IMR-90 (cell line): ENCODE measurements around the gene DNAH6. TPM values are rescaled to one million over a fixed set of nuclear protein-coding genes. Genes with fewer than 3 reads are reported as not detected.

Experiments used
- ATAC-seq: fragments of 200-7000 bp; cut with Tn5 transposase; 2 replicates; pipeline ENCODE4 v1.9.1; 2020; ENCODE audit warnings: low read depth, mild to moderate bottlenecking, moderate library complexity
- BruUV-seq: library from RNA; stranded (reverse); fragments of 400-500 nt; replicated peaks from 2 replicates; lab custom pipeline; 2021; lab: Mats Ljungman, UMichigan
- CTCF ChIA-PET: fragments of 300-600 bp; formaldehyde crosslinking; extraction: SDS; loops from one replicate; lab custom pipeline; 2021; ENCODE audit warnings: antibody characterized with exemption; lab: Yijun Ruan, JAX
- POLR2A ChIA-PET: fragments of 300-600 bp; sonication (Branson Sonifier 250); formaldehyde crosslinking; loops from one replicate; lab custom pipeline; 2022; ENCODE audit warnings: antibody characterized with exemption; ENCODE audit not compliant: unreplicated experiment; lab: Charles Lee
- DNase-seq: peaks from one replicate; pipeline ENCODE4 v3.0.0; 2013
- H2AFZ ChIP-seq: replicated peaks from 2 replicates; pipeline ENCODE3; 2013; ENCODE audit warnings: low read length, mild to moderate bottlenecking; ENCODE audit not compliant: poor library complexity
- H2AK5ac ChIP-seq: 2 replicates; pipeline ENCODE4 v1.6.1; 2013; ENCODE audit warnings: low read depth, low read length, inconsistent platforms
- H2AK9ac ChIP-seq: replicated peaks from 2 replicates; pipeline ENCODE3; 2013; ENCODE audit warnings: mild to moderate bottlenecking, low read depth, low read length, moderate library complexity; ENCODE audit not compliant: poor library complexity
- H2BK120ac ChIP-seq: 2 replicates; pipeline ENCODE4 v1.6.1; 2013; ENCODE audit warnings: low read depth, low read length, inconsistent platforms
- H2BK15ac ChIP-seq: 3 replicates; pipeline ENCODE4 v1.6.1; 2013; ENCODE audit warnings: low read depth, low read length, inconsistent platforms
- H2BK20ac ChIP-seq: 2 replicates; pipeline ENCODE4 v1.6.1; 2013; ENCODE audit warnings: low read depth, mild to moderate bottlenecking, inconsistent platforms, low read length, moderate library complexity
- H2BK5ac ChIP-seq: 2 replicates; pipeline ENCODE4 v1.6.1; 2013; ENCODE audit warnings: mild to moderate bottlenecking, low read depth, low read length, inconsistent platforms; ENCODE audit not compliant: poor library complexity, severe bottlenecking
- H3K14ac ChIP-seq: replicated peaks from 2 replicates; pipeline ENCODE4 v1.6.1; 2013; ENCODE audit warnings: low read depth, low read length, inconsistent platforms
- H3K18ac ChIP-seq: 2 replicates; pipeline ENCODE4 v1.6.1; 2013; ENCODE audit warnings: low read depth, low read length, control low read depth
- H3K23ac ChIP-seq: 2 replicates; pipeline ENCODE4 v1.6.1; 2013; ENCODE audit warnings: low read depth, low read length, inconsistent platforms
- H3K27ac ChIP-seq: 2 replicates; pipeline ENCODE4 v1.5.1; 2013; ENCODE audit warnings: mild to moderate bottlenecking, control low read depth, low read length; ENCODE audit not compliant: insufficient read depth
- H3K27me3 ChIP-seq: 2 replicates; pipeline ENCODE4 v1.6.1; 2013; ENCODE audit warnings: low read length; ENCODE audit not compliant: control insufficient read depth, insufficient read depth
- H3K36me3 ChIP-seq: 2 replicates; pipeline ENCODE4 v1.6.1; 2013; ENCODE audit warnings: low read length, mixed read lengths; ENCODE audit not compliant: control insufficient read depth, insufficient read depth
- H3K4ac ChIP-seq: 2 replicates; pipeline ENCODE4 v1.6.1; 2013; ENCODE audit warnings: low read depth, low read length, inconsistent platforms
- H3K4me1 ChIP-seq: 2 replicates; pipeline ENCODE4 v1.6.1; 2013; ENCODE audit warnings: low read length, mixed read lengths; ENCODE audit not compliant: control insufficient read depth, insufficient read depth
- H3K4me2 ChIP-seq: 2 replicates; pipeline ENCODE4 v1.6.1; 2013; ENCODE audit warnings: low read depth, mild to moderate bottlenecking, control low read depth, low read length, moderate library complexity
- H3K4me3 ChIP-seq: 2 replicates; pipeline ENCODE4 v1.5.1; 2013; ENCODE audit warnings: low read depth, mild to moderate bottlenecking, control low read depth, low read length, moderate library complexity; ENCODE audit not compliant: insufficient read depth
- H3K56ac ChIP-seq: 2 replicates; pipeline ENCODE4 v1.6.1; 2013; ENCODE audit warnings: low read length, inconsistent platforms; ENCODE audit not compliant: insufficient read depth; ENCODE audit errors: extremely low read depth
- H3K79me1 ChIP-seq, 2 experiments: 2 replicates each; pipeline ENCODE4 v1.6.1; 2013; ENCODE audit warnings: low read length in 2 of 2, inconsistent platforms in 1 of 2, low read depth in 1 of 2
- H3K9ac ChIP-seq: 2 replicates; pipeline ENCODE4 v1.6.1; 2013; ENCODE audit warnings: low read depth, low read length, control low read depth
- H3K9me1 ChIP-seq: 2 replicates; pipeline ENCODE4 v1.6.1; 2013; ENCODE audit warnings: low read length, inconsistent platforms; ENCODE audit not compliant: insufficient read depth
- H3K9me3 ChIP-seq: 2 replicates; pipeline ENCODE4 v1.6.1; 2013; ENCODE audit warnings: low read length; ENCODE audit not compliant: control insufficient read depth, insufficient read depth
- H4K20me1 ChIP-seq: 2 replicates; pipeline ENCODE4 v1.6.1; 2013; ENCODE audit warnings: low read length, inconsistent platforms; ENCODE audit not compliant: insufficient read depth
- H4K5ac ChIP-seq: 2 replicates; pipeline ENCODE4 v1.6.1; 2013; ENCODE audit warnings: mild to moderate bottlenecking, low read depth, low read length, control low read depth
- H4K8ac ChIP-seq, 2 experiments: 2 replicates each; pipeline ENCODE4 v1.6.1; 2013; ENCODE audit warnings: low read depth in 2 of 2, low read length in 2 of 2, control low read depth in 1 of 2, inconsistent platforms in 1 of 2
- H4K91ac ChIP-seq: 2 replicates; pipeline ENCODE4 v1.6.1; 2013; ENCODE audit warnings: low read depth, low read length, inconsistent platforms; ENCODE audit not compliant: insufficient read depth
- BHLHE40 ChIP-seq: fragments of 150-350 bp; IDR thresholded peaks from 2 replicates; pipeline ENCODE4 v1.6.1; 2016; ENCODE audit warnings: mild to moderate bottlenecking, low read depth, low read length
- CEBPB ChIP-seq: IDR thresholded peaks from 2 replicates; pipeline ENCODE4 v1.6.1; 2012; ENCODE audit warnings: low read depth, low read length, improper control_type of control experiment
- CHD1 ChIP-seq: IDR thresholded peaks from 2 replicates; pipeline ENCODE4 v1.6.1; 2012; ENCODE audit warnings: low read depth, low read length, improper control_type of control experiment
- FOS ChIP-seq: fragments of 150-350 bp; IDR thresholded peaks from 2 replicates; pipeline ENCODE4 v1.6.1; 2016; ENCODE audit warnings: low read depth, low read length
- MAFK ChIP-seq: IDR thresholded peaks from 2 replicates; pipeline ENCODE4 v1.6.1; 2012; ENCODE audit warnings: low read depth, low read length, improper control_type of control experiment
- MAZ ChIP-seq: IDR thresholded peaks from 2 replicates; pipeline ENCODE4 v1.6.1; 2012; ENCODE audit warnings: low read depth, mild to moderate bottlenecking, low read length, improper control_type of control experiment, moderate library complexity, borderline replicate concordance
- MXI1 ChIP-seq: IDR thresholded peaks from 2 replicates; pipeline ENCODE4 v1.6.1; 2012; ENCODE audit warnings: low read depth, mild to moderate bottlenecking, low read length, moderate library complexity, borderline replicate concordance
- NFE2L2 ChIP-seq: fragments of 150-350 bp; IDR thresholded peaks from 2 replicates; pipeline ENCODE4 v1.6.1; 2016; ENCODE audit warnings: low read depth, mild to moderate bottlenecking, low read length
- POLR2A ChIP-seq: IDR thresholded peaks from 2 replicates; pipeline ENCODE4 v1.6.1; 2012; ENCODE audit warnings: mild to moderate bottlenecking, low read depth, low read length
- RAD21 ChIP-seq: IDR thresholded peaks from 2 replicates; pipeline ENCODE4 v1.6.1; 2012; ENCODE audit warnings: low read length, improper control_type of control experiment
- RCOR1 ChIP-seq: IDR thresholded peaks from 2 replicates; pipeline ENCODE4 v1.6.1; 2012; ENCODE audit warnings: mild to moderate bottlenecking, low read length, improper control_type of control experiment; ENCODE audit not compliant: insufficient replicate concordance
- RFX5 ChIP-seq: IDR thresholded peaks from 2 replicates; pipeline ENCODE4 v1.8.0; 2012; ENCODE audit warnings: low read depth, mild to moderate bottlenecking, low read length, moderate library complexity
- SMC3 ChIP-seq: fragments of 150-350 bp; IDR thresholded peaks from 2 replicates; pipeline ENCODE4 v1.6.1; 2016; ENCODE audit warnings: low read depth, mild to moderate bottlenecking, antibody characterized with exemption, low read length, moderate library complexity
- WGBS, 2 experiments: methylation state at CpG; one replicate each; pipeline versions ENCODE4 v1.1.5 to v1.1.7; 2013; ENCODE audit warnings: missing lambda C conversion rate in 2 of 2; ENCODE audit not compliant: insufficient read length in 1 of 2; ENCODE audit errors: extremely low coverage in 2 of 2; 5-methylcytosine and 5-hydroxymethylcytosine counted together
- dilution Hi-C: fragments of 300-500 bp; cut with HindIII; formaldehyde crosslinking; loops from one replicate; pipeline ENCODE4 v1.14.3; 2018; ENCODE audit warnings: low sequenced_read_pairs; ENCODE audit not compliant: unreplicated experiment
- in situ Hi-C: fragments of 300-500 bp; cut with MboI; formaldehyde crosslinking; loops from 3 replicates; pipeline ENCODE4 v1.14.3; 2019; ENCODE audit warnings: low sequenced_read_pairs, inconsistent platforms, mixed read lengths
- intact Hi-C: fragments of 100-400 bp; cut with micrococcal nuclease; formaldehyde crosslinking; loops from 2 replicates; pipeline ENCODE4 v1.10.0; 2022
- polyA plus RNA-seq, 3 experiments: library from polyadenylated mRNA; depleted of rRNA; stranded (reverse); fragments of >200 nt; gene quantifications; 2 replicates each; pipeline ENCODE4 v1.2.3, GENCODE V29; 2012; ENCODE audit warnings: low replicate concordance in 1 of 3
- total RNA-seq: library from RNA; depleted of rRNA; stranded (reverse); fragments of >200 nt; gene quantifications from 2 replicates; pipeline ENCODE4 v1.2.3, GENCODE V29; 2012
- TF ChIP-seq, protein P1 (sequence below): conservative IDR thresholded peaks from 2 replicates; pipeline ENCODE4 v1.5.1; 2012; ENCODE audit warnings: mild to moderate bottlenecking, low read depth, low read length, improper control_type of control experiment
- TF ChIP-seq, protein P2 (sequence below): fragments of 150-350 bp; IDR thresholded peaks from 2 replicates; pipeline ENCODE4 v1.6.1; 2016; ENCODE audit warnings: low read depth, mild to moderate bottlenecking, low read length, moderate library complexity, borderline replicate concordance
- TF ChIP-seq, protein P3 (sequence below): fragments of 150-350 bp; IDR thresholded peaks from 2 replicates; pipeline ENCODE4 v1.6.1; 2017; ENCODE audit warnings: mild to moderate bottlenecking, antibody characterized with exemption, low read length, low read depth

Gene DNAH6
- total and polyA plus RNA-seq, 2 of the 4 experiments (the other 2 are of a cell fraction) = under 0.01 to 0.07 TPM

DNA sequence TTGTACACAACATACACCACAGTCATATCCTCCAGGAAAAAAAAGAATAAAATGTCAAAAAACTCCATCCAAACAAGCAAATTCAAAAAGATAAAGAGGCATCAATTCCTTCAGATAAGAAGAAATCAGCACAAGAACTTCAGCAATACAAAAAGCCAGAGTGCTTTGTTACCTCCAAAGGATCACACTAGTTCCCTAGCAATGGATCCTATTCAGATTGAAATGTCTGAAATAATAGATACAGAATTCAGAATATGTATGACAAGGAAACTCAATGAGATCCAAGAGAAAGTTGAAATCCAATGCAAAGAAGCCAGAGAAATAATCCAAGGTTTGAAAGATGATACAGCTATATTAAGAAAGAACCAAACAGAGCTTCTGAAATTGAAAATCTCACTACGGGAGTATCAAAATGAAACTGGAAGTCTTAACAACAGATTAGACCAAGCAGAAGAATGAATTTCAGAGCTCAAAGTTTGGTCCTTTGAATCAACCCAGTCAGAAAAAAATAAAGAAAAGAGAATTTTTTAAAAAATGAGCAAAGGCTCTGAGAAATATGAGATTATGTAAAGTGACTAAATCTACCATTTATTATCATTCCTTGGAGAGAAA, 284.0 kb downstream of the DNAH6 start:
- no peaks in the 10 kb centered on the region for H3K9me3 ChIP-seq
- no TSS peak for BruUV-seq

More for the DNA sequence above, 284.0 kb downstream of the DNAH6 start:
- ChIA-PET POLR2A (no interaction called here), CTCF (no interaction called here)
- Histone ChIP-seq H2AK5ac (no peak overlapping the region), H3K79me1 (no peaks in the 10 kb centered on the region), H2BK5ac (no peak overlapping the region), H2BK20ac (no peak overlapping the region), H2BK120ac (no peak overlapping the region), H3K4me3 (no peak overlapping the region), H2AK9ac (no peak overlapping the region), H2BK15ac (no peak overlapping the region), H3K4ac (no peak overlapping the region), H2AFZ (no peak overlapping the region), H4K20me1 (no peaks in the 10 kb centered on the region), H3K27me3 (no peaks in the 10 kb centered on the region), H4K91ac (no peak overlapping the region), H3K14ac (no peak overlapping the region), H3K27ac (no peak overlapping the region), H3K4me1 (no peaks in the 10 kb centered on the region), H3K4me2 (no peak overlapping the region), H3K56ac (no peak overlapping the region), H4K5ac (no peak overlapping the region), H3K36me3 (no peaks in the 10 kb centered on the region), H4K8ac (no peak overlapping the region), H3K23ac (no peak overlapping the region), H3K9me1 (peaks cover 3% of the 10 kb centered on the region; the same call in 1 of the 2 replicates), H3K9ac (no peak overlapping the region), H3K18ac (no peak overlapping the region)
- TF ChIP-seq, protein P1, sequence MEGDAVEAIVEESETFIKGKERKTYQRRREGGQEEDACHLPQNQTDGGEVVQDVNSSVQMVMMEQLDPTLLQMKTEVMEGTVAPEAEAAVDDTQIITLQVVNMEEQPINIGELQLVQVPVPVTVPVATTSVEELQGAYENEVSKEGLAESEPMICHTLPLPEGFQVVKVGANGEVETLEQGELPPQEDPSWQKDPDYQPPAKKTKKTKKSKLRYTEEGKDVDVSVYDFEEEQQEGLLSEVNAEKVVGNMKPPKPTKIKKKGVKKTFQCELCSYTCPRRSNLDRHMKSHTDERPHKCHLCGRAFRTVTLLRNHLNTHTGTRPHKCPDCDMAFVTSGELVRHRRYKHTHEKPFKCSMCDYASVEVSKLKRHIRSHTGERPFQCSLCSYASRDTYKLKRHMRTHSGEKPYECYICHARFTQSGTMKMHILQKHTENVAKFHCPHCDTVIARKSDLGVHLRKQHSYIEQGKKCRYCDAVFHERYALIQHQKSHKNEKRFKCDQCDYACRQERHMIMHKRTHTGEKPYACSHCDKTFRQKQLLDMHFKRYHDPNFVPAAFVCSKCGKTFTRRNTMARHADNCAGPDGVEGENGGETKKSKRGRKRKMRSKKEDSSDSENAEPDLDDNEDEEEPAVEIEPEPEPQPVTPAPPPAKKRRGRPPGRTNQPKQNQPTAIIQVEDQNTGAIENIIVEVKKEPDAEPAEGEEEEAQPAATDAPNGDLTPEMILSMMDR = no peak
- TF ChIP-seq CHD1 (no peak), RAD21 (no peak), SMC3 (no peak), FOS (no peak), BHLHE40 (no peak), NFE2L2 (no peak), CEBPB (no peak), MAZ (no peak), RFX5 (no peak), POLR2A (no peak), RCOR1 (no peak), MXI1 (no peak), MAFK (no peak)
- TF ChIP-seq, protein P2, sequence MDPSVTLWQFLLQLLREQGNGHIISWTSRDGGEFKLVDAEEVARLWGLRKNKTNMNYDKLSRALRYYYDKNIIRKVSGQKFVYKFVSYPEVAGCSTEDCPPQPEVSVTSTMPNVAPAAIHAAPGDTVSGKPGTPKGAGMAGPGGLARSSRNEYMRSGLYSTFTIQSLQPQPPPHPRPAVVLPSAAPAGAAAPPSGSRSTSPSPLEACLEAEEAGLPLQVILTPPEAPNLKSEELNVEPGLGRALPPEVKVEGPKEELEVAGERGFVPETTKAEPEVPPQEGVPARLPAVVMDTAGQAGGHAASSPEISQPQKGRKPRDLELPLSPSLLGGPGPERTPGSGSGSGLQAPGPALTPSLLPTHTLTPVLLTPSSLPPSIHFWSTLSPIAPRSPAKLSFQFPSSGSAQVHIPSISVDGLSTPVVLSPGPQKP = no peak
- TF ChIP-seq, protein P3, sequence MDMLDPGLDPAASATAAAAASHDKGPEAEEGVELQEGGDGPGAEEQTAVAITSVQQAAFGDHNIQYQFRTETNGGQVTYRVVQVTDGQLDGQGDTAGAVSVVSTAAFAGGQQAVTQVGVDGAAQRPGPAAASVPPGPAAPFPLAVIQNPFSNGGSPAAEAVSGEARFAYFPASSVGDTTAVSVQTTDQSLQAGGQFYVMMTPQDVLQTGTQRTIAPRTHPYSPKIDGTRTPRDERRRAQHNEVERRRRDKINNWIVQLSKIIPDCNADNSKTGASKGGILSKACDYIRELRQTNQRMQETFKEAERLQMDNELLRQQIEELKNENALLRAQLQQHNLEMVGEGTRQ = no peak
- in situ Hi-C loops (no loop called here), intact Hi-C loops (no loop called here), dilution Hi-C loops (no loop called here)
- WGBS, 2 experiments = no CpG with 5 or more reads among the region's 1 CpG
- no peak for ATAC-seq
- DNase-seq = no peak
